ENCODE results near the gene ROPN1.
"Not testable (repeated sequence)": the region's sequence is repeated elsewhere in the genome, so short reads cannot be mapped to it uniquely, and the experiment has no call there.

The ROPN1 gene

DNA sequence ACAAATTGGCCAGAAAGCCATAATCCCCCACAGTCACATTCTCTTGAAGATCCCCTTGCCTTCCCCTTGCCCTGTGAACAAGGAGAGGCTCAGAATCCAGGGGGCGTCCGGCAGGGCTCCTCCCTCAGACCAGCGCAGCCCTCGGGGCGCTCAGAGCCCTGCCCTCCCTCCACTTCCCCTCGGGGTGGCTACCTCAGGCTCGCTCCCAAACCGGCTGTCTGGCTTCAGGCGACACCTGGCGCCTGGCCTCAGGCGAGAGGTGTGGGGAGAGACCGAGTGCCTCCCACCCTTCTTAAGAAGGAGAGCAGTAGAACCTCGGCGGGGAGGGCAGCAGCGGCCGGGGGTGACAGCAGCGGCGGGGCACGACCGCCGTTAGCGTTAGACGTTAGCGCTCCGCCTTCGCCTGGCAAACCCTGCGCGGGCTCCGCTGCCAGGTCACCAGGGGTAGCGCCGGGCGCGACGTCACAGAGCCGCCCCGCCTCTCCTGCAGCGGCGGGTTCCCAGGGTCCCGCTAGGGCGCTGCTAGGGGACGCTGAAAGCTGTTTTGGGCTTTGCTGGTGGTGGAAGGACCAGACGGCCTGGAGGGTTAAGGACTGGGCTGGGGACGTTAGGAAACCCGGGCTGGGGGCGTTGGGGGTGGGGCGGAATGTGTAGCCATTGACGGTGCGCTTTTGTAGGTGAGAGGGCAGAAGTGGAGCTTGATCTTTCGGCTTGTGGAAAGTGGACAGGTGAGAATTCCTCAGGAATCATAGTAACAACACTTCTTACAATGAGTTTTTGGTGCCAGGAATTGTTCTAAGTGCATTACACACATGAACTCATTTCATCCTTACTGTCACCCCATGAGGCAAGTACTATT is at the start of gene ROPN1:
ROPN1 (minus strand) TSS at position 395 of the 859 bp plus-strand sequence. CDS start 11,643 bp downstream, outside the sequence.
- DNase-seq (ENCODE audit: low read depth in 2 of 3, low spot score in 1 of 3) = not testable (repeated sequence)

DNA sequence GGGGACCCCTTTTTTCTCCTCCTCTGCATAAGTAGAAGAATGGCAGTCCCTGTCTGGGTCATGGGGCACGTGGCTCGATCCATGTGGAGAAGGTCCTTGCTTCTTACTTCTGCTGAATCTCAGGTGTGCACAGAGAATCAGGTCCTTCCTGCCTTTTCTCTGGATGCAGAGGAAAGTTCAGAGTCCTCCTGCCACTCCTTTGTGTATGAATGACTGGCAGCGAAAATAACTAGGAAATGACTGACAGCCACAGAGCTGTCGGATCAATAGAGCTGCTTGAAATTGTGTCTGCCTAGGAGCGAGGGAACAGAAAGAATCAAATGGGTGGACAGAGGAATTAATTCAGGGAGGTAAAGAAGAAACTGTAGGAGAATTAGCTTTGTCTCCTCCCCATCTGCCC is 49.6 kb upstream of the ROPN1 start:
- DNase-seq (ENCODE audit: low read depth in 2 of 3, low spot score in 1 of 3) = no peak

DNA sequence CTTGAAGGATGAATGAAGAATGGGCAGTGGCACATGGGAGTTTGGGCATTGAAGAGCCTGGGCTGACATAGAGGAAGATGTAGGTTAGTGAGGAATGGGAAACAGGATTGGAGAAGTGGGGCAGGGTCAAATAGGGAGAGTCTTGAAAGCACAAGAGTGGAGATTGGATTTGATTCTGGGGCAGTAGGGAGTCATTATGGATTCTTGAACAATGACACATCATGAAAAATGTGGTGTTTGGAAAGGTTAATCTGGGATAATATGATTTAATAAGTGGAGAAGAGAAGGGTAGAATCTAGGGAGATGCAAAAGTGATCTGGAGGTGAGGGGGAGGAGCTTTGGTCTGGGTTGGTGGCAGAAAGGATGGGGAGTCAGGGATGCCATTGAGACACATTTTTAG is 45.4 kb upstream of the ROPN1 start:
- DNase-seq (ENCODE audit: low read depth in 2 of 3, low spot score in 1 of 3) = no peak

DNA sequence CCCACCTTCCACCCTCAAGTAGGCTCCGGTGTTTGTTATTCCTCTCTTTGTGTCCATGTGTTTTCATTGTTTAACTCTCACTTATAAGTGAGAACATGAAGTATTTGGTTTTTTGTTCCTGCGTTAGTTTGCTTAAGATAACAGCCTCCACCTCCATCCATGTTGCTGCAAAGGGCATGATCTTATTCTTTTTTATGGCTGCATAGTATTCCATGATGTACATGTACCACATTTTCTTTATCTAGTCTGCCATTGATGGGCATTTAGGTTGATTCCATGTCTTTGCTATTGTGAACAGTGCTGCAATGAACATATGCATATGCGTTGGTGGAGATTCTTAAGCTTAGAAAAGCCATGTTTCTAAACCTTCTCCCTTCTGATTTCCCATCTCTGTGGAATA is 44.3 kb upstream of the ROPN1 start:
- not testable (repeated sequence) for DNase-seq (ENCODE audit: low read depth in 2 of 3, low spot score in 1 of 3)

DNA sequence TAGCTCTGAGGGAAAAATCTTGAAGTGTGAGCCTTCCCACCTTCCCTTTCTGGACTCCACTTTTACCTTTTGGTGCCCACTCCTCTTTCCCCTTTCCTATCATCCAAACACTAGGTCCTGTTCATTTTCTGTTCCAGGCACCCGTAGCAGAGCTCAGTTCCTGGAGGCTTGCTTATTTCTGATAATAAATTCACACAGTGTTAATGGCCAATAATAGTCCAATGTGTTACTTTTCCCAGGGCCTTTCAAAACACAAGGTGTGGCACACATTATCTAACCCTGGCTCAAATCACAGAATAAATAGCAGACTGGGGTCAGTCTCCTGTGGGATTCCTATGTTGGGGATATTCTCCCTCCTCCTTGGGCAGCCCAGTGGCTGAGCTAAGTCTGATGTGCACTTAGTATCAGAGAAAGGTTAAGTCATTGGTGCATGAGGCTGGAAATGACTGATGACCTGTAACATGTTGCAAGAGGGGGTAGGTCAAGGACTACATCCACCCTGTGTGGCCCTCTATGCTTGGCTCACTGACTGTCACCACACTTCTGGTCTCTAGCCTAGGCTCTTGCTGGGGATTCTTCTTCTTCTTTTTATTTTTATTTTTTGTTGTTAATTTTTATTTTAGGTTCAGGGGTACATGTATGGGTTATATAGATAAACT is 43.7 kb upstream of the ROPN1 start:
- DNase-seq (ENCODE audit: low read depth in 2 of 3, low spot score in 1 of 3) = no peak

- no peak for DNase-seq (ENCODE audit: low read depth in 2 of 3, low spot score in 1 of 3)
Measured at GRCh38 chr3:124034844-124035152, 42.9 kb upstream of the ROPN1 start.

GRCh38 chr3:124034016-124034843 is 42.3 kb upstream of the ROPN1 start:
- DNase-seq (ENCODE audit: low read depth in 2 of 3, low spot score in 1 of 3) = no peak

- peak in 1 of 3 donors; percentile 2 for DNase-seq (ENCODE audit: low read depth in 2 of 3, low spot score in 1 of 3)
Measured at GRCh38 chr3:124033360-124034015, 41.6 kb upstream of the ROPN1 start, which contains the start of gene KALRN. Gene KALRN (plus strand): TSS chr3:124033369.

- DNase-seq (ENCODE audit: low read depth in 2 of 3, low spot score in 1 of 3) = peak; percentile 45 to 71 (median 62)
Measured at GRCh38 chr3:124032881-124033359, 41.0 kb upstream of the ROPN1 start.

GRCh38 chr3:124032311-124032880 is 40.5 kb upstream of the ROPN1 start:
- no peak for DNase-seq (ENCODE audit: low read depth in 2 of 3, low spot score in 1 of 3)

DNA sequence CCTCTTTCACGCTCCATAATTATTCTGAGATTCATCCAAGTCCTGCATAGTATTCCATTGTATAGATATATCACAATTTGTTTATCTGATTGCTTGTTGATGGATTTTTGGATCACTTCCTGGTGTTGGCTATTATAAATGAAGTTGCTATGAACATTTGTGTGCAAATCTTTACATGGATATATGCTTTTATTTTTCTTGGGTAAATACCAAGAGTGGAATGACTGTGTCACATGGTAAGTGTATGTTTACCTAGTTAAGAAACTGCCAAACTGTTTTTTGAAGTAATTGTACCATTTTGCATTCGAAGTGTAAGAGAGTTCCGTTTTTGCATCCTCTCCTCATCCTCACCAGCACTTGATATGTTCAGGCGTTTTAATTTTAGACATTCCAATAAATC is 34.6 kb upstream of the ROPN1 start:
- DNase-seq (ENCODE audit: low read depth in 2 of 3, low spot score in 1 of 3) = no peak

DNA sequence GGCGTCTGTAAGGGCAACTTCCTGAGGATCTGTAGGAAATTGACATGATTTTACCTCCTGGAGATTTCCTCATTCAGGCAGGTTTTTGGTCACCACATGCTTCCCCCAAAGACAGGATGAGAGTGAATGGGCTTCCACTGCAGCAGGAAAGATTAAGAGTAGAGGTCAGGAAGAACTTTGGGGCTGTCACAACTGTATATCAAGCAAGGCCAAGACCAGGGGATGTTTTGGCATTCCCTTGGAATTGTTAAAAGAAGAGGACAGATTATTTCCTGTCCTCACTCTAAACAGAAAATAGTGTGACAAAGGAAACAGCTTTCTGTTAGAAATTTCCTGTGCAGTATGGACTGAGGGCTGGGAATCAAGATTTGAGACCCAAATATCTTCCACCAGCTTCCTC is 31.6 kb upstream of the ROPN1 start:
- DNase-seq (ENCODE audit: low read depth in 2 of 3, low spot score in 1 of 3) = not testable (repeated sequence)

- DNase-seq (ENCODE audit: low read depth in 2 of 3, low spot score in 1 of 3) = no peak
Measured at GRCh38 chr3:124019291-124019690, 27.4 kb upstream of the ROPN1 start.

- not testable (repeated sequence) for DNase-seq (ENCODE audit: low read depth in 2 of 3, low spot score in 1 of 3)
Measured at GRCh38 chr3:124017502-124017901, 25.6 kb upstream of the ROPN1 start.

GRCh38 chr3:124016483-124016882 is 24.6 kb upstream of the ROPN1 start:
- not testable (repeated sequence) for DNase-seq (ENCODE audit: low read depth in 2 of 3, low spot score in 1 of 3)

DNA sequence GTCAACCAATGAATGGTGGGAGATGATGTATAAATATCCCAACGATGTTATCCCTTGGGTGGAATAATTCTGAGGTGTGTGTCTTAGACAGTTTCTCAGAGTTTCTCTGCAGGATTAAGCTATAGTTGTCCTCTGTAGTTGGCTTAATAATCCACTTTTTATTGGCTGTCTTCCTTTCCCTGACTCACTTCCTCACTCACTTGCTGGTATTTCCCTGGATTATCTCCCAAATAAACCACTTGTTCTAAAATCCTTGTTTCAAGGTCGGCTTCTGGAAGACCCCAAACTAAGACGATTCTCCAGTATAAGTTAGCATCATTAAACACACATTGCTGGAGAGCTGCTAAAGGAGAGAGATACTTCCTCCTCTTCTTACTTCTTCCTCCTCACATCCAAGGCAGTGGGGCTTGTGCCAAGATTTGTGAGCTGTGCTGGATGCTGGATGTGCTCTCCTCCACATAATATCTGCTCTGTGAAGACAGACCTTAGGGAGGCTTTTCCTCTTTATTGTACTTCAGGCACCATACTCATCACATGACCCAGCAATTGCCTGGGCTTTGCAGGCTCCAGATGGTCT is 22.5 kb upstream of the ROPN1 start:
- no peak for DNase-seq (ENCODE audit: low read depth in 2 of 3, low spot score in 1 of 3)

DNA sequence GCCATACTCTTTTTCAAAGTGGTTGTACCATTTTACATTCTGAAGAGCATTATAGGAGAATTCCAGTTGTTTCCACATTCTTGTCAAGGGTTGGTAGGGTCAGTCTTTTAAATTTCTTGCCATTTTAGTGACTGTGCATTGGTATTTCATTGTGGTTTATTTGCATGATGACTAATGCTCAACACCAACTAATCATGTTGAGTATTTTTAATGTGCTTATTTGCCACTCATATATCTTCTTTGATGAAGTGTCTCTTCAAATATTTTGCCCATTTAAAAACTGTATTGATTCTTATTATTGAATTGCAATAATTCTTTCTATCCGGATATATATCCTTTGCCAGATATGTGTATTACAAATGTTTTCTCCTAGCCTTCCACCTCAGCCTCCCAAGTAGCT is 16.4 kb upstream of the ROPN1 start:
- DNase-seq (ENCODE audit: low read depth in 2 of 3, low spot score in 1 of 3) = not testable (repeated sequence)

- DNase-seq (ENCODE audit: low read depth in 2 of 3, low spot score in 1 of 3) = no peak
Measured at GRCh38 chr3:124007186-124007585, 15.3 kb upstream of the ROPN1 start.

GRCh38 chr3:124002405-124003079 is 10.6 kb upstream of the ROPN1 start:
- not testable (repeated sequence) for DNase-seq (ENCODE audit: low read depth in 2 of 3, low spot score in 1 of 3)

DNA sequence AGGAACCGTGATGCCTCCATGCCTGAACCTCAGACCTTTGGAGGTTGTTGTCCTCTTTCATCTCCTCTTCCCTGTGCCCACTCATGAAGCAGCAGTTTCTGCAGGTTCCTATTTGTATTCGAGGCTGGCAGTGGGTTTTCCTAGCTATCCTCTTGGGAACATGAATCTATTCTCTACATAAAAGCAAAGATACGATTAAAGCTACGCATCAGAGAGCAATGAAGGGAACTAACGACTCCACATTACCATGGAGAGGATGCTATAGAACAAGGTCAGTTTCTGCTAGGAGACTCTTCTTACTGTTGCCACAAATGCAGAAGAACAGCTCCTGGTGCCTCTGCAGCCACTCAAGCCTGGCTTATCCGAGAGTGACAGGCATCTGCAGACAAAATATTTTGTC is 9.4 kb upstream of the ROPN1 start:
- not testable (repeated sequence) for DNase-seq (ENCODE audit: low read depth in 2 of 3, low spot score in 1 of 3)

Measured in stimulated activated CD4-positive, alpha-beta T cell treated with anti-CD3 and anti-CD28 coated beads, Interleukin-12 subunit alpha, Interleukin-12 subunit beta, amount 100 ng/mL, for 48 hours (primary cell).